ENCODE data around the gene RGP1. TPM values are rescaled to one million over a fixed set of nuclear protein-coding genes. Genes with fewer than 3 reads are reported as not detected.
A peak's percentile ranks its signal among the peaks of the same experiment; 100 is the strongest.

Gene RGP1
- total RNA-seq, 1 experiment from 2014 or later = 10.4 TPM

DNA sequence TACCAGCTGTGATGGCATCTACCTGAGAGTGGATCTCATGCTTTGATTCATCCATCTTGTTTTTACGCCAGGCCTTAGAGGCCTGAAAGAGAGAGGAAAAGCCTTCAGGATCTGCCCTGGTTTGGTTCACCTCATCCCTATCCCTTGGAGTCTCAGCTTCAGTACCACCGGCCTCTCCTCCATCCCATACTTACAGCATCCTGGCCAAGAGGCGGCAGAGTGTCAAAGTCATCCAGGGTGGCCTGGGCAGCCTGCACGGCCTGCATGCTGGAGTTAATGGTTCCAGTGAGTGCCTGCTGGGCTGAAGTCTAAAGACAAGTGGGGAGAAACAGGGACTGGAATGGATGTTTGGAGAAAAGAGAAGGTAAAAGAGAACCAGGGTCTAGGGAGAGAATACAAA is 29.5 kb upstream of the RGP1 start:
- no peak for DNase-seq (ENCODE audit: low spot score)

DNA sequence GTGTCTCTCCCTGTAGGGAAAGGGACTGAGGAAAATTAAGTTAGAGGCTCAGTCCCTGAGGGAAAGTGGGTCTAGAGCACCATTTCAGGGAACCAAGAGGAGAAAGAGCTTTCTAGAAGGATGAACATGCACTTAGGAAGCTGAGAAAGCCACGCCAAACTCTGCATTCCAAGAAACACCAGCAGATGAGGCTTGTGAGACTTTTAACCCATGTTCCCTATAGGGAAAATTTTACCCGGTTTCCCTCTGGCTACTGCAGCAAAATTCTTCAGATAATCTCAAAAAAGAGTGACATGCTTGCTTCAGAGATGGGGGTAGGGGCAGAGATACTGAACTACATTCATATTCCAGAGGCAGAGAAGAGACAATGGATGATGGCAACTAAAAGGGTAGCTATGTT is 25.7 kb upstream of the RGP1 start:
- DNase-seq (ENCODE audit: low spot score) = no peak

GRCh38 chr9:35723908-35724307 is 25.2 kb upstream of the RGP1 start:
- no peak for DNase-seq (ENCODE audit: low spot score)

DNA sequence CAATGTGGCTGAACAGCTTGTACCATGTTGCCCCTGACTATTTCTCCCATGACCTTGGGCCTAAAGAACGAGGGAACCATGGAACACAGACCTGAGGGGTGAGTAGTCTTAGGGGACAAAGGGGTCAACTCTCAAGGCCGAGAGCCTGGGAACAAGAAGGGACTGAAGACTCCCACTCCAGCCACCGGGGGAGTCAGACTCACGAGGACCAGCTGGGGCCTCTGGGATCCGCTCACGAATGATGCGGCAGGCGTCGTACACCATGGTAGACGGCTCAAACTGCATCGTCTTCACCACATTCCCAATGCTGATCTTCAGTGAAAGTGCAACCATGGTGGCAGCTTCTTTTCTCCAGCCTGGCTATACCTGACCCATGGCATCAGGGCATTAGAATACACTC is 23.7 kb upstream of the RGP1 start:
- no peak for DNase-seq (ENCODE audit: low spot score)

DNA sequence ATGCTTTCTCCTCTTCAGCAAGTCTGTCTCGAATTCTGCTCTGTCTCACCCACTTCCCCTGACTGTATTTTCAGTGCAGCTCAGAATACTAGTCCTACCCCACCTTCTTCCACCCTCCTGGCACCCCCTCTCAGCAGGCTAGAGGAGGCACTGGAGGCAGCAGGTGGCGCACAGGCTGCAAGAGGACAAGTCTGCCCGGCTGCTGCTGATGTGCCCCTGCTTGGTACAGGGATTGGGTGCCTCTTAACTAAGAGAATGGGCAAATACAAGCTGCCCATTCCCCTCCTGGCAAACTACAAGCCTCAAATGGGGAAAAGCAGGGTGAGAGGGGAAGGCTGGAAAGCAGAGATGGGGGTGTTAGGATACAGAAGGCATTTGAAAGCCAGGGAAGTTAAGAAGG is 22.2 kb upstream of the RGP1 start:
- DNase-seq (ENCODE audit: low spot score) = peak; percentile 62

DNA sequence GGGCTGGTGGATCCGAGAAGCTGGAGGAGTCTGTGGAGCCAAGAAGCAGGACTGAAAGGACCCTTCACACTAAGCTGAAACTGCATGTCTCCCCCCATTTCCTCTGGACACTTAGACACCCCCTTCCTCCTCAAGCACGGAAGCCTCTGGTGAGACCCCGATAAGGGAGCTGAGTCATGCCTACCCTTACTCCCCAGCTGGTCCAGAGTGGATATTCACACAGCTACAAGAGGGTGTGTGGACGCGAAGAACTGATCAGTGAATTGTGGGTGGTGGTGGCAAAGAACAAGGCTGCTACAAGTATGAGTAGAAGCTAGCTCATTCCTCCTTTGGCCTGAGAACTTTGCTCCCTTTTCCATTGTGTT is 21.4 kb upstream of the RGP1 start:
- DNase-seq (ENCODE audit: low spot score) = no peak

- peak; percentile 88 for DNase-seq (ENCODE audit: low spot score)
Measured at GRCh38 chr9:35728041-35728971, 20.8 kb upstream of the RGP1 start.

- no peak for DNase-seq (ENCODE audit: low spot score)
Measured at GRCh38 chr9:35729101-35729500, 20.0 kb upstream of the RGP1 start.

DNA sequence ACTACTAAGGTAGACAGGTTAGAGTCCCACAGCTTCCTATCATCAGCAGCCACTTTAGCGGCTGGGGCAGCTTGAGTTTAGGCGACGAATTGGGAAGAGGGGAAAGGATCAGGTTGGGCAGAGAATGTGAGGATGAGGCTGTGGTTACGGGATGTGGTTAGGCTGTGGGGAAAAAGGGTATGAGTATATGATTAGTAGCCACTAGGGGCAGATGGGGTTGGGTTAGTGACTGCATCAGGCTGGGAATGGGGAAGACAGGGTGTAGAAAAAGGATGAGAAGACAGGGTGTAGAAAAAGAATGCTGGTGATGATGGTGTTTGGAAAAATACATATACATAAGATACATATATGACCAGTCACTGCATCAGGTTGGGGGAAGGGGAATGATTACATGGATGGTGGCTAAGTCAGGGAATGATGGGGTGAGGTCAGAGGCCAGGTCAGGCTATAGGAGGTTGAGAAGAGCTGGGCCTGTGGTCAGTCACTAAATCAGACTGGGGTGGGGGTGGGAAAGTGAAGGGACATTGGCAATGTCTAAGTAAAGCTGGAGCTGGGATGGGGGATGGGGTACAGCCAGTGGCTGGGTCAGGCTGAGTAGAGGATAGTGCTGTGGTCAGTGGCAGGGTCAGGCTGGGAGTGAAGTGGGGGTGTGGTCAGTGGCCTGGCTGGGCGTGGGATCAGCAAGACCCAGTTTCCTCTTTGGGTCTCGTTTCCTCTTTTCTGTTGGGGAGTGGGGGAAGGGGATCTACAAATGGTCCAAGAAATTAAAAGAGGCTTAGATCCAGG is 19.2 kb upstream of the RGP1 start:
- DNase-seq (ENCODE audit: low spot score) = peak; percentile 91

GRCh38 chr9:35730486-35730854 is 18.6 kb upstream of the RGP1 start:
- DNase-seq (ENCODE audit: low spot score) = no peak

- no peak for DNase-seq (ENCODE audit: low spot score)
Measured at GRCh38 chr9:35731415-35732184, 17.5 kb upstream of the RGP1 start.

DNA sequence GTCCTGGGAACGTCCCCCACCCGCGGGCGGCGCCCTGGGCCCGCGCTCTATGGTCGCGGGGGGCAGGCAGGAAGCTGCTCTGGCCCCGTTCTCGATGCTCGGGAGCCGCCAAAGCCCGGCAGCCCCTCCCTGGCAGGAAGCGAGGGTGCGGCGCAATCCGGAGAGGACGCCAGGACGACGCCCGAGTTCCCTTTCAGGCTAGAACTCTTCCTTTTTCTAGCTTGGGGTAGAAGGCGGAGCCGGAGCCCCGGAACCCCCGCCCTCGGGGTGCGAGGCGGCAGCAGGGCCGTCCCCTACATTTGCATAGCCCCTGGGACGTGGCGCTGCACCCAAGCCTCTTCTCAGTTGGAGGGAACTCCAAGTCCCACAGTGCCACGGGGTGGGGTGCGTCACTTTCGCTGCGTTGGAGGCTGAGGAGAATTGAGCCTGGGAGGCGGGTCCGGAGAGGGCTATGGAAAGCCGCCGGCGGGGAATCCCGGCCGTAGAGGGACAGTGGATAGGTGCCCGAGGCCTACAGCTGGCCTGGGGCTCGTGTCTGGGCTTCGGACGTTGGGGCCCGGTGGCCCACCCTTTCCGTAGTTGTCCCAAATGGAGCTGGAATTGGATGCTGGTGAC is 16.8 kb upstream of the RGP1 start, which contains the start of the genes CREB3 and TLN1:
Gene CREB3, plus strand, starts transcription at position 482 of the 615 bp plus-strand sequence. Its CDS starts 107 bp downstream, at position 589.
Gene TLN1, minus strand, starts transcription at position 11 of the 615 bp plus-strand sequence. CDS start 6,501 bp downstream, outside the sequence.
- peak; percentile 96 for DNase-seq (ENCODE audit: low spot score)

DNA sequence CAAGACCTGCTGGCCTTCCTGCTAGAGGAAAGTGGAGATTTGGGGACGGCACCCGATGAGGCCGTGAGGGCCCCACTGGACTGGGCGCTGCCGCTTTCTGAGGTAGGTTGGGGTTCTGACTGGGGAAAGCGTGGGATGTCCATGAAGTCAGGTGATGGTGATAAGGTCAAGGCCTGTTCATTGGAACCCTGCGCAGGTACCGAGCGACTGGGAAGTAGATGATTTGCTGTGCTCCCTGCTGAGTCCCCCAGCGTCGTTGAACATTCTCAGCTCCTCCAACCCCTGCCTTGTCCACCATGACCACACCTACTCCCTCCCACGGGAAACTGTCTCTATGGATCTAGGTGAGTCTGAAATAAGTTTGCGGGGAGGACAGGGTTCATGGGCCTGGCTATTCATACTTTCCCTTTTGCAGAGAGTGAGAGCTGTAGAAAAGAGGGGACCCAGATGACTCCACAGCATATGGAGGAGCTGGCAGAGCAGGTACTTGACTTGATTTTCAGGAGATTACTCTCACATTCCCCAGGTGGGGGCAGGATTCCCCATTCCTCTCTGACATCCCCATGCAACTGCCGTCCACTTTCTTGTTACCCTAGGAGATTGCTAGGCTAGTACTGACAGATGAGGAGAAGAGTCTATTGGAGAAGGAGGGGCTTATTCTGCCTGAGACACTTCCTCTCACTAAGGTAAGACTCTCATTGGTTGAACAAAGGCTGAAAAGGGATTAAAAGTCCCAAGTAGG is 16.1 kb upstream of the RGP1 start:
- DNase-seq (ENCODE audit: low spot score) = peak; percentile 63

- DNase-seq (ENCODE audit: low spot score) = no peak
Measured at GRCh38 chr9:35734096-35734495, 15.0 kb upstream of the RGP1 start.

GRCh38 chr9:35736201-35736633 is 12.9 kb upstream of the RGP1 start:
- DNase-seq (ENCODE audit: low spot score) = no peak

GRCh38 chr9:35737143-35737542 is 11.9 kb upstream of the RGP1 start:
- no peak for DNase-seq (ENCODE audit: low spot score)

DNA sequence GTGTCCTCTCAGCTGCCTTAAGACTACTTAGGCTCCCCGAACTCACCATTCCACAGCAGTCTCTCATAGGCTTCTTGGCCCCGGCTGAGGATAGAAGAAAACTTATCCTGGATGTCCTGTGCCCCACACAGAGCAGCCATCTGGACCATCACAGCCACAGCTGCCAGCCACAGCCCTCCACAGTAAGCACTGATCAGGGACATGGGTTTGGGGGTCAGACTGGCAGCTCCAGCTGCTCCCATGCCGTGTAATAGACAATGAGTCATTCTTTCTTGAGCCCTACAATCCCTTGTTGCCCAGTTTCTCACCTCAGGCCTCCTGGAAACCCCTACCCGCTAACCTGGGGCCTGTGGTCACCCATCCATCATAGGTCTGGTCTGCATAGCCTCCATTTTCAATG is 10.9 kb upstream of the RGP1 start:
- DNase-seq (ENCODE audit: low spot score) = no peak

- no peak for DNase-seq (ENCODE audit: low spot score)
Measured at GRCh38 chr9:35738924-35739323, 10.2 kb upstream of the RGP1 start.

DNA sequence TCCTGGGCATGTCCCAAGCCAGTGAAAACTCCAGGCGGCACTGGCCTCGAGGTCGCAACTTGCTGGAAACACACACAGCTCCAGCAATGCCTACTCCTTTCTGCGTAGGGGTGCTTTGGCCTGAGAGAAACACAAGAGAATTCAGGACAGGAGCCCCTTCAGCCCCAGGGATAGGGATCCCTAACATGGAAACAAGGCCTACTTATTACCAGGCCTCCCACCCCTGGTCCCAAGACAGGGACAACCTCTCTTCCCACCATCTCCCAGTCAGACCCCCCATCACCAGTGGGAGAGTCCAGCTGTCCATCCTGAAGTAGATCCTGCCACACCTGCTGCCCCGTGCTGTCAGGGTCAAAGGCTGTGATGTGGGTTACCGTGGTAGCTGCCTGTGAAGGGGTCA is 8.8 kb upstream of the RGP1 start:
- DNase-seq (ENCODE audit: low spot score) = no peak

GRCh38 chr9:35741740-35742139 is 7.3 kb upstream of the RGP1 start:
- no peak for DNase-seq (ENCODE audit: low spot score)

DNA sequence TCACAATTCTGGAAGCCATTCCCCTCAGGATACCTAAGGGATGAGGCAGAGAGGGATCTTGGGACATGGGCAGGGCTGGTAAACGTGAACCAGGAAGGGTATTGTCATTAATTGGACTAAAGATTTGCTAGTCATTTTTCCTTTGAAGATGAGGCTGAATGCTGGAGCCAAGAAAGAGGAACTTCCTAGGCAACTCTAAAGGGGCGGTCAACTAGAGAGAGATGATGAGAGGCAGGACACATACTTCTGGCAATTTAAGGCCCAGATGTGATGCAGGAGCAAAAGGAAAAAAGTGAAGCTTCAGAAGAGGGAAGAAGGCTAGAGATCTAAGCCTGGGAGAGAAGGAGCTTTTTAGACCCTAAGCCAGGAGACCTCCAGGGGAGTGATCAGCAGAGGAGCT is 5.6 kb upstream of the RGP1 start:
- DNase-seq (ENCODE audit: low spot score) = no peak
